ENCODE measurements around the gene ROBO1.

DNA sequence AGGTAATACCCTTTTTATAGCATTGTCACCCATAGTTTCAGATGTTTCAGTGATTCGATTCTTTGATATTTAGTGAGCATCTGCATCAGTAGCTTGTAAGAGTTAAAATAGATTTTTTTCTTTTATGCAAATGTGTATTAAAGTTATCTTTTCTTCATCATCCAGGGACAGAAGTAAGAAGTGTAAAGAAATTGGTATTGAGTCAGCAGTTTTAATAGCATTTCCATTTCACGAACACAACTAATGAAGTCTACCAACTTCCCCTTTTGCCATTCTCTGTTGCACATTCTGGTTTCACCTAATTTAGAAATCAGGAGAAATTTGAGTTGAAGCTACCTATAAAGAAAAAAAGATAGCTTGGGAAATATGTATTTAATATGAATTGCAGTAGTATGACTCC lies 127.9 kb downstream of the ROBO1 start:
- TF ChIP-seq, protein P1, sequence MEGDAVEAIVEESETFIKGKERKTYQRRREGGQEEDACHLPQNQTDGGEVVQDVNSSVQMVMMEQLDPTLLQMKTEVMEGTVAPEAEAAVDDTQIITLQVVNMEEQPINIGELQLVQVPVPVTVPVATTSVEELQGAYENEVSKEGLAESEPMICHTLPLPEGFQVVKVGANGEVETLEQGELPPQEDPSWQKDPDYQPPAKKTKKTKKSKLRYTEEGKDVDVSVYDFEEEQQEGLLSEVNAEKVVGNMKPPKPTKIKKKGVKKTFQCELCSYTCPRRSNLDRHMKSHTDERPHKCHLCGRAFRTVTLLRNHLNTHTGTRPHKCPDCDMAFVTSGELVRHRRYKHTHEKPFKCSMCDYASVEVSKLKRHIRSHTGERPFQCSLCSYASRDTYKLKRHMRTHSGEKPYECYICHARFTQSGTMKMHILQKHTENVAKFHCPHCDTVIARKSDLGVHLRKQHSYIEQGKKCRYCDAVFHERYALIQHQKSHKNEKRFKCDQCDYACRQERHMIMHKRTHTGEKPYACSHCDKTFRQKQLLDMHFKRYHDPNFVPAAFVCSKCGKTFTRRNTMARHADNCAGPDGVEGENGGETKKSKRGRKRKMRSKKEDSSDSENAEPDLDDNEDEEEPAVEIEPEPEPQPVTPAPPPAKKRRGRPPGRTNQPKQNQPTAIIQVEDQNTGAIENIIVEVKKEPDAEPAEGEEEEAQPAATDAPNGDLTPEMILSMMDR (IDR thresholded peaks at IDR 0.05; ENCODE audit: insufficient read depth, low read depth, low read length): no peak
- TF ChIP-seq EZH2 (IDR thresholded peaks at IDR 0.05; ENCODE audit: insufficient read depth, low read length): no peak
